SU-DHL-6 (cell line): Measurements from ENCODE around the gene RAVER2.

Experiments used
- H2AFZ ChIP-seq: fragments of 200-600 bp; sonication (generic); 2 replicates; pipeline ENCODE4 v1.6.1; 2014; ENCODE audit warnings: low read depth, mild to moderate bottlenecking, moderate library complexity, mixed read lengths, antibody characterized with exemption, low read length; ENCODE audit not compliant: severe bottlenecking
- H3F3A ChIP-seq: fragments of 200-600 bp; shearing (Covaris generic); 2 replicates; pipeline ENCODE4 v1.6.0; 2016; ENCODE audit warnings: antibody characterized with exemption, mild to moderate bottlenecking; ENCODE audit not compliant: insufficient read depth
- H3K27ac ChIP-seq: fragments of 200-600 bp; sonication (generic); 2 replicates; pipeline ENCODE4 v1.5.1; 2016; ENCODE audit warnings: low read depth, mild to moderate bottlenecking, low read length, moderate library complexity, mixed read lengths
- H3K27me3 ChIP-seq: fragments of 200-600 bp; sonication (generic), shearing (Covaris generic); 2 replicates; pipeline ENCODE4 v1.6.0; 2014; ENCODE audit warnings: mild to moderate bottlenecking, low read length
- H3K36me3 ChIP-seq: fragments of 200-600 bp; sonication (generic); 2 replicates; pipeline ENCODE4 v1.6.1; 2014; ENCODE audit warnings: mild to moderate bottlenecking, low read length, mixed read lengths
- H3K4me2 ChIP-seq: fragments of 300-600, 200-600 bp; shearing (Covaris generic), sonication (generic); 2 replicates; pipeline ENCODE4 v1.6.0; 2014; ENCODE audit warnings: low read length, low read depth, mild to moderate bottlenecking; ENCODE audit not compliant: poor library complexity, severe bottlenecking
- H3K4me3 ChIP-seq: fragments of 200-600 bp; sonication (generic); 2 replicates; pipeline ENCODE4 v1.5.1; 2014; ENCODE audit warnings: antibody characterized with exemption, low read length, mild to moderate bottlenecking, mixed read lengths; ENCODE audit not compliant: insufficient read depth, poor library complexity, severe bottlenecking
- H3K79me2 ChIP-seq: fragments of 200-600 bp; sonication (generic); 2 replicates; pipeline ENCODE4 v1.6.1; 2014; ENCODE audit warnings: mild to moderate bottlenecking, low read length, moderate library complexity; ENCODE audit not compliant: insufficient read depth
- H3K9ac ChIP-seq: fragments of 200-600 bp; sonication (generic); 2 replicates; pipeline ENCODE4 v1.7.0; 2014; ENCODE audit warnings: mild to moderate bottlenecking, low read length
- H3K9me2 ChIP-seq: fragments of 200-600 bp; sonication (generic); replicated peaks from 2 replicates; pipeline ENCODE4 v1.6.1; 2014; ENCODE audit warnings: low read length; ENCODE audit not compliant: insufficient read depth
- H3K9me3 ChIP-seq: fragments of 200-600 bp; sonication (generic); 2 replicates; pipeline ENCODE4 v1.6.1; 2014; ENCODE audit warnings: low read length, mixed read lengths; ENCODE audit not compliant: insufficient read depth
- H4K20me1 ChIP-seq: fragments of 200-600 bp; sonication (generic); 2 replicates; pipeline ENCODE4 v1.6.1; 2014; ENCODE audit warnings: low read depth, mild to moderate bottlenecking, antibody characterized with exemption, low read length, moderate library complexity, mixed read lengths
- EZH2phosphoT487 ChIP-seq: fragments of 200-600 bp; sonication (generic), shearing (Covaris generic); conservative IDR thresholded peaks from 2 replicates; pipeline ENCODE4 v1.6.1; 2018; ENCODE audit warnings: mild to moderate bottlenecking, antibody characterized with exemption, low read length, moderate library complexity, mixed read lengths
- TF ChIP-seq, protein P1 (sequence below): fragments of 200-600 bp; sonication (generic); IDR thresholded peaks from one replicate; pipeline ENCODE4 v1.5.1; 2017; ENCODE audit warnings: antibody characterized with exemption, mild to moderate bottlenecking, low read length, moderate library complexity; ENCODE audit not compliant: insufficient read depth, poor library complexity, severe bottlenecking

The RAVER2 gene

GRCh38 chr1:64745181-64745985 is 508 bp downstream of the RAVER2 start:
- Histone ChIP-seq H3F3A (no peaks in the 10 kb centered on the region), H3K79me2 (no peaks in the 10 kb centered on the region), H3K9me3 (no peaks in the 10 kb centered on the region), H3K4me2 (no peak overlapping the region), H3K4me3 (no peak overlapping the region), H3K9ac (no peak overlapping the region), H3K27ac (no peak overlapping the region), H4K20me1 (no peaks in the 10 kb centered on the region), H3K9me2 (no peaks in the 10 kb centered on the region), H2AFZ (no peak overlapping the region), H3K36me3 (no peaks in the 10 kb centered on the region), H3K27me3 (no peaks in the 10 kb centered on the region)
- TF ChIP-seq, protein P1, sequence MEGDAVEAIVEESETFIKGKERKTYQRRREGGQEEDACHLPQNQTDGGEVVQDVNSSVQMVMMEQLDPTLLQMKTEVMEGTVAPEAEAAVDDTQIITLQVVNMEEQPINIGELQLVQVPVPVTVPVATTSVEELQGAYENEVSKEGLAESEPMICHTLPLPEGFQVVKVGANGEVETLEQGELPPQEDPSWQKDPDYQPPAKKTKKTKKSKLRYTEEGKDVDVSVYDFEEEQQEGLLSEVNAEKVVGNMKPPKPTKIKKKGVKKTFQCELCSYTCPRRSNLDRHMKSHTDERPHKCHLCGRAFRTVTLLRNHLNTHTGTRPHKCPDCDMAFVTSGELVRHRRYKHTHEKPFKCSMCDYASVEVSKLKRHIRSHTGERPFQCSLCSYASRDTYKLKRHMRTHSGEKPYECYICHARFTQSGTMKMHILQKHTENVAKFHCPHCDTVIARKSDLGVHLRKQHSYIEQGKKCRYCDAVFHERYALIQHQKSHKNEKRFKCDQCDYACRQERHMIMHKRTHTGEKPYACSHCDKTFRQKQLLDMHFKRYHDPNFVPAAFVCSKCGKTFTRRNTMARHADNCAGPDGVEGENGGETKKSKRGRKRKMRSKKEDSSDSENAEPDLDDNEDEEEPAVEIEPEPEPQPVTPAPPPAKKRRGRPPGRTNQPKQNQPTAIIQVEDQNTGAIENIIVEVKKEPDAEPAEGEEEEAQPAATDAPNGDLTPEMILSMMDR = no peak

DNA sequence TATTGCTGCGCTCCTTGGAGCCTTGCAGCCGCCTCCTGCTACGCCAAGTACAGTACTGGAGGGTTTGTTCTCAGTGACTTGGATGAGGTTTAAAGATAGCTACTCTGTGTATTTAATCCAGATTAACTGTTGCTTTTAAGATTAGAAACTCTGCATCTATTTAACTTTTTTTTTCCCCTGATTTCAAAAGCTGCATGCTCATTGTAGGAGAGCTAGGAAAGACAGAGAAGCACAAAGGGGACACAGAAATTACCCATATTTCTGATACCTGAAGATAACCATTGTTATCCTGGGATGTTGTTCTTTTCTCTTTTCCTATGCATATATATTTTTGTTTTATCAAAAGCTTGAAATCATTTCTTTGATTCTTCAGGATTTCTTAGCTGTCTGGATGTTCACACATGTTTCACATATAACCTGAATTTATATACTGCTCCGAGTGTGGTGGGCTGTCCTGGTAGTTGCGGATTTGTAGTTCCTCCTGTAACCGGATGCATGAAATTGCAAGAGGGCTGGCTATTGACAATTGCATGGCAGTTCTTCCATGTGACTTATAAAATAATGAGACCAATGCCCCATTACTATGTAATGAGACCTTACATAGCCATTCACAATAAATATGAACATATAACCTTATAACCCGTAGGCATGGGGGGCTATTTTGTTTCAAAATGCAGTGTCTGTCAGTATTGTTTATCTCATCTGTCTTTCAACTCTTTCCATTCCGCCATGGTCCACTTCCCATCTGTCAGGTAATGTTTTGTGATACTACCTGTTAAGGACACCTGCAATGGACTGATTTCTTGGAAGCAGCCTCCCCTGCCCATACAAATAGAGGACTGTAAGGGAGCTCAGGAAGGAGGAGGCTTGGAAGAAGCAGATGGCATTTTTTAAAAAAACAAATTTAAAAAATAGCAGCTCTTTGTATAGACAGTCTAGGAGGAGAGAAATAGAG is 1.4 kb downstream of the RAVER2 start:
- Histone ChIP-seq H2AFZ (no peak overlapping the region), H4K20me1 (no peaks in the 10 kb centered on the region), H3K27ac (no peak overlapping the region), H3K4me2 (no peak overlapping the region), H3K9ac (no peak overlapping the region), H3K4me3 (no peak overlapping the region), H3K36me3 (no peaks in the 10 kb centered on the region), H3F3A (no peaks in the 10 kb centered on the region), H3K79me2 (no peaks in the 10 kb centered on the region), H3K9me3 (no peaks in the 10 kb centered on the region), H3K9me2 (no peaks in the 10 kb centered on the region), H3K27me3 (no peaks in the 10 kb centered on the region)
- TF ChIP-seq, protein P1 = no peak
- no peak for TF ChIP-seq EZH2phosphoT487

- Histone ChIP-seq H3F3A (no peaks in the 10 kb centered on the region), H3K79me2 (no peaks in the 10 kb centered on the region), H3K36me3 (no peaks in the 10 kb centered on the region), H3K9ac (no peak overlapping the region), H2AFZ (no peak overlapping the region), H3K9me2 (no peaks in the 10 kb centered on the region), H3K9me3 (no peaks in the 10 kb centered on the region), H3K4me2 (no peak overlapping the region), H3K27me3 (no peaks in the 10 kb centered on the region), H3K27ac (no peak overlapping the region), H4K20me1 (no peaks in the 10 kb centered on the region), H3K4me3 (no peak overlapping the region)
- no peak for TF ChIP-seq EZH2phosphoT487
- TF ChIP-seq, protein P1 = no peak
Measured at GRCh38 chr1:64748222-64748621, 3.3 kb downstream of the RAVER2 start.
